SK-N-SH (cell line): Measurements from ENCODE around the gene FZR1. TPM values are rescaled to one million over a fixed set of nuclear protein-coding genes. Genes with fewer than 3 reads are reported as not detected.

ENCODE experiments used
- CTCF ChIA-PET: fragments of 300-600, 350-600 bp; formaldehyde crosslinking; extraction: SDS; loops from one replicate; lab custom pipeline; 2021; lab: Yijun Ruan, JAX
- POLR2A ChIA-PET: fragments of 350-600 bp; sonication (Branson Sonifier 250); formaldehyde crosslinking; extraction: SDS; loops from one replicate; lab custom pipeline; 2020; ENCODE audit warnings: antibody characterized with exemption, inconsistent platforms; lab: Yijun Ruan, JAX
- DNase-seq: peaks from one replicate; pipeline ENCODE4 v3.0.0; 2012
- H2AFZ ChIP-seq: fragments of 200-600 bp; sonication (generic); 2 replicates; pipeline ENCODE4 v1.8.1; 2016; ENCODE audit warnings: antibody characterized with exemption, mild to moderate bottlenecking, low read depth
- H3F3A ChIP-seq: fragments of 200-600 bp; sonication (generic); replicated peaks from 2 replicates; pipeline ENCODE3; 2016; ENCODE audit warnings: antibody characterized with exemption, mild to moderate bottlenecking; ENCODE audit not compliant: insufficient read depth
- H3K27ac ChIP-seq, 2 experiments: fragments of 200-500 bp in 1 of 2; fragments of 200-600 bp in 1 of 2; sonication (Bioruptor generic) in 1 of 2; sonication (generic), shearing (Covaris generic) in 1 of 2; 2 replicates each; pipeline versions ENCODE4 v1.5.1 to v1.6.1; 2014 to 2016; ENCODE audit warnings: low read depth in 2 of 2, inconsistent platforms in 1 of 2, low read length in 1 of 2, mild to moderate bottlenecking in 1 of 2, mixed read lengths in 1 of 2
- H3K27me3 ChIP-seq: fragments of 200-600 bp; sonication (generic), shearing (Covaris generic); 2 replicates; pipeline ENCODE4 v1.6.1; 2016; ENCODE audit warnings: mixed run types; ENCODE audit not compliant: insufficient read depth
- H3K36me3 ChIP-seq, 2 experiments: fragments of 200-500 bp in 1 of 2; fragments of 200-600 bp in 1 of 2; sonication (Bioruptor generic) in 1 of 2; sonication (generic) in 1 of 2; replicated peaks in 1 of 2; 2 replicates each; pipeline versions ENCODE3 to v1.5.1; 2014 to 2016; ENCODE audit warnings: low read length in 1 of 2, mild to moderate bottlenecking in 1 of 2; ENCODE audit not compliant: insufficient read depth in 2 of 2, control insufficient read depth in 1 of 2
- H3K4me1 ChIP-seq, 2 experiments: fragments of 200-500 bp in 1 of 2; fragments of 200-600 bp in 1 of 2; sonication (Bioruptor generic) in 1 of 2; sonication (generic), shearing (Covaris generic) in 1 of 2; 2 replicates each; pipeline versions ENCODE4 v1.5.1 to v1.6.1; 2014 to 2016; ENCODE audit warnings: low read depth in 1 of 2, low read length in 1 of 2, mixed run types in 1 of 2; ENCODE audit not compliant: insufficient read depth in 2 of 2, control insufficient read depth in 1 of 2
- H3K4me2 ChIP-seq: fragments of 200-600 bp; sonication (generic), shearing (Covaris generic); 2 replicates; pipeline ENCODE4 v1.6.1; 2017; ENCODE audit warnings: mixed run types
- H3K4me3 ChIP-seq, 2 experiments: fragments of 200-500 bp in 1 of 2; fragments of 200-600 bp in 1 of 2; sonication (Bioruptor generic) in 1 of 2; sonication (generic), shearing (Covaris generic) in 1 of 2; 2 replicates each; pipeline versions ENCODE4 v1.5.1 to v1.8.1; 2014 to 2016; ENCODE audit warnings: low read depth in 2 of 2, inconsistent platforms in 1 of 2, low read length in 1 of 2, mild to moderate bottlenecking in 1 of 2, mixed read lengths in 1 of 2, moderate library complexity in 1 of 2
- H3K79me2 ChIP-seq: fragments of 200-600 bp; sonication (generic); 2 replicates; pipeline ENCODE4 v1.8.1; 2017; ENCODE audit warnings: mild to moderate bottlenecking; ENCODE audit not compliant: insufficient read depth
- H3K9ac ChIP-seq: fragments of 200-600 bp; sonication (generic); 2 replicates; pipeline ENCODE4 v1.6.1; 2017; ENCODE audit warnings: mixed run types
- H3K9me2 ChIP-seq: fragments of 200-600 bp; sonication (generic); 2 replicates; pipeline ENCODE4 v1.6.1; 2017; ENCODE audit warnings: mixed run types
- H3K9me3 ChIP-seq: fragments of 200-600 bp; sonication (generic); 2 replicates; pipeline ENCODE4 v1.6.1; 2017; ENCODE audit warnings: mixed run types, mild to moderate bottlenecking, moderate library complexity
- H4K20me1 ChIP-seq: fragments of 200-600 bp; sonication (generic); 2 replicates; pipeline ENCODE4 v1.6.1; 2017; ENCODE audit warnings: mild to moderate bottlenecking, mixed run types; ENCODE audit not compliant: insufficient read depth
- EP300 ChIP-seq, 2 experiments: IDR thresholded peaks; 2 replicates each; pipeline versions ENCODE4 v1.4.0 to v1.6.1; 2012; ENCODE audit warnings: borderline replicate concordance in 1 of 2, low read depth in 1 of 2, low read length in 1 of 2
- EZH2phosphoT487 ChIP-seq: fragments of 200-600 bp; sonication (generic); IDR thresholded peaks from 2 replicates; pipeline ENCODE4 v1.6.1; 2017; ENCODE audit warnings: low read depth, mixed run types, mild to moderate bottlenecking, antibody characterized with exemption, moderate library complexity, borderline replicate concordance
- GABPA ChIP-seq: IDR thresholded peaks from 2 replicates; pipeline ENCODE4 v1.4.0; 2012; ENCODE audit warnings: low read depth, mild to moderate bottlenecking
- GATA2 ChIP-seq: sonication (generic); formaldehyde crosslinking; IDR thresholded peaks from 2 replicates; pipeline ENCODE4 v1.5.0; 2020; ENCODE audit warnings: mild to moderate bottlenecking, missing genetic modification reagents
- JUND ChIP-seq: IDR thresholded peaks from 2 replicates; pipeline ENCODE4 v1.4.0; 2012
- MAX ChIP-seq: IDR thresholded peaks from 2 replicates; pipeline ENCODE4 v1.4.0; 2012; ENCODE audit warnings: low read depth
- MXI1 ChIP-seq: IDR thresholded peaks from 2 replicates; pipeline ENCODE4 v1.6.1; 2012; ENCODE audit warnings: mild to moderate bottlenecking, low read depth, low read length, improper control_type of control experiment
- NRF1 ChIP-seq: IDR thresholded peaks from 2 replicates; pipeline ENCODE4 v1.6.1; 2012; ENCODE audit warnings: low read depth, mild to moderate bottlenecking, low read length
- RCOR1 ChIP-seq: fragments of 150-350 bp; IDR thresholded peaks from 2 replicates; pipeline ENCODE4 v1.6.1; 2017; ENCODE audit warnings: antibody characterized with exemption, low read length
- REST ChIP-seq: IDR thresholded peaks from 2 replicates; pipeline ENCODE4 v1.6.1; 2012; ENCODE audit warnings: mild to moderate bottlenecking, low read depth, low read length, moderate library complexity
- RXRA ChIP-seq: IDR thresholded peaks from 2 replicates; pipeline ENCODE4 v1.4.0; 2012; ENCODE audit warnings: low read depth, mild to moderate bottlenecking, borderline replicate concordance
- SIN3A ChIP-seq: IDR thresholded peaks from 2 replicates; pipeline ENCODE4 v1.6.1; 2012; ENCODE audit warnings: low read depth, mild to moderate bottlenecking, low read length, moderate library complexity, borderline replicate concordance
- TCF12 ChIP-seq: IDR thresholded peaks from 2 replicates; pipeline ENCODE4 v1.4.0; 2012
- TEAD4 ChIP-seq: IDR thresholded peaks from 2 replicates; pipeline ENCODE4 v1.4.0; 2012; ENCODE audit warnings: mild to moderate bottlenecking, borderline replicate concordance; ENCODE audit not compliant: insufficient read depth
- USF1 ChIP-seq: IDR thresholded peaks from 2 replicates; pipeline ENCODE4 v1.4.0; 2012; ENCODE audit warnings: low read depth, borderline replicate concordance
- ZBTB33 ChIP-seq: IDR thresholded peaks from 2 replicates; pipeline ENCODE4 v1.4.0; 2012; ENCODE audit warnings: low read depth, borderline replicate concordance
- WGBS: methylation state at CpG from one replicate; pipeline ENCODE4 v1.1.6; 2017; ENCODE audit warnings: low lambda C conversion rate; 5-methylcytosine and 5-hydroxymethylcytosine counted together
- polyA plus RNA-seq, 3 experiments: library from polyadenylated mRNA; depleted of rRNA; stranded (reverse); fragments of >200 nt; gene quantifications; 2 replicates each; pipeline ENCODE4 v1.2.3, GENCODE V29; 2012

FZR1 gene
- polyA plus RNA-seq, 1 of the 3 experiments (the other 2 are of a cell fraction), result 36.3 TPM

- WGBS, result 91% methylated on average over 19 of the region's 19 CpGs
- Histone ChIP-seq H3K27ac (no peak overlapping the region), H3K4me3 (no peak overlapping the region), H4K20me1 (peaks cover 4% of the 10 kb centered on the region; the same call in 1 of the 2 replicates), H3K9me2 (no peaks in the 10 kb centered on the region), H3K79me2 (peaks cover 9% of the 10 kb centered on the region), H3K9me3 (no peaks in the 10 kb centered on the region), H2AFZ (no peak overlapping the region), H3K9ac (no peak overlapping the region), H3K27me3 (no peaks in the 10 kb centered on the region), H3K36me3 (peaks cover 6 to 13% of the 10 kb centered on the region in 2 experiments), H3K4me2 (no peak overlapping the region), H3K4me1 (peaks cover under 1 to 5% of the 10 kb centered on the region in 2 experiments; a peak in 1 of 4 replicates), H3F3A (peaks cover 29% of the 10 kb centered on the region)
- ChIA-PET POLR2A (interaction anchor here (0.7 kb wide), 1 partner anchor 1651 kb away, joined by 4 read pairs; no protein-coding TSS in a partner anchor), CTCF (interaction anchor here (1.0 to 5.8 kb wide), 5 partner anchors 10 to 146 kb away, joined by 4 to 38 read pairs (median 5); partner anchors contain the start of genes GIPC3 and MFSD12)
- no peak for TF ChIP-seq SIN3A
- TF ChIP-seq TCF12, result no peak
- TF ChIP-seq GATA2 (CRISPR knock-in tag), result no peak
- TF ChIP-seq MXI1, result no peak
- no peak for TF ChIP-seq USF1
- no peak for TF ChIP-seq NRF1
- no peak for TF ChIP-seq EZH2phosphoT487
- no peak for TF ChIP-seq JUND
- no peak for TF ChIP-seq MAX
- no peak for TF ChIP-seq RXRA
- DNase-seq, result peak; percentile 10
Observed at GRCh38 chr19:3575260-3575741, 69.2 kb downstream of the FZR1 start.

- peaks cover 9% of the 10 kb centered on the region for H3K79me2 ChIP-seq
- no peaks in the 10 kb centered on the region for H3K27me3 ChIP-seq
- H2AFZ ChIP-seq, result no peak overlapping the region
- POLR2A ChIA-PET, result no interaction called here
- H3K36me3 ChIP-seq, result peaks cover 6 to 13% of the 10 kb centered on the region in 2 experiments
- peaks cover 5 to 7% of the 10 kb centered on the region in 2 experiments; a peak in 2 of 4 replicates for H3K4me1 ChIP-seq
- WGBS, result 95% methylated on average over 25 of the region's 29 CpGs
- no peak overlapping the region for H3K9ac ChIP-seq
- peak; percentile 14 for DNase-seq
- H3K4me2 ChIP-seq, result no peak overlapping the region
- no peak overlapping the region for H3K4me3 ChIP-seq
- H3K9me3 ChIP-seq, result no peaks in the 10 kb centered on the region
- peaks cover 31% of the 10 kb centered on the region for H3F3A ChIP-seq
- H3K27ac ChIP-seq, result no peak overlapping the region
- CTCF ChIA-PET, result interaction anchor here (0.5 to 5.8 kb wide), 4 partner anchors 10 to 827 kb away, joined by 3 to 38 read pairs (median 4); partner anchors contain the start of gene GIPC3
- H3K9me2 ChIP-seq, result no peaks in the 10 kb centered on the region
- peaks cover 4% of the 10 kb centered on the region; the same call in 1 of the 2 replicates for H4K20me1 ChIP-seq
- no peak for TF ChIP-seq EP300 (IDR thresholded peaks at IDR 0.05; ENCODE audit: borderline replicate concordance in 1 of 2, low read depth in 1 of 2, low read length in 1 of 2)
- no peak for TF ChIP-seq GABPA
- no peak for TF ChIP-seq TEAD4
- TF ChIP-seq ZBTB33, result no peak
- no peak for TF ChIP-seq RCOR1
- no peak for TF ChIP-seq REST
- no peak for TF ChIP-seq NRF1
- TF ChIP-seq RXRA, result no peak
- TF ChIP-seq USF1, result no peak
Observed at GRCh38 chr19:3575949-3576673, 70.0 kb downstream of the FZR1 start.
